Measurements from ENCODE around the gene DNMT3A. TPM values are rescaled to one million over a fixed set of nuclear protein-coding genes. Genes with fewer than 3 reads are reported as not detected.

DNMT3A gene
- total and polyA plus RNA-seq, 2 experiments from 2014 or later = 47.2 to 80.4 TPM

DNA sequence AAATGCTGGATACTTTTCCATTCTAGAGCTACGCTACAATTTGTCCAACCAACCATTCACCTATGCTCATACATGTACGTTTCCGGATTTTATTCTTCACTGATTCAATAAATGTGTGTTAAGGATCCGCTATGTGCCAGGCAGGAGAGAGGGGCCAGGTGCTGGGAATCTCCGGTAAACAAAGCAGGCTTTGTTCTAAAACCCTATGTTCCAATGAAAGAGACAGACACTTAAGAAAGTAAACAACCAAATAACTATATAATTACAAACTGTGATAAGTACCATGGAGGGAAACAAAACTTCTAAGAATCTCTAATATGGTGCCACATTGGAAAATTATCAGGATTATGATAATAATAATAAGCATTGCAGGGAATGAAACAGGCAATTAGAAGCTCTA is 151.2 kb downstream of the DNMT3A start:
- H3K9me2 ChIP-seq (ENCODE audit: insufficient read depth) = no peaks in the 10 kb centered on the region
- H3K4me1 Mint-ChIP-seq = peaks cover 5% of the 10 kb centered on the region; the same call in 2 of the 3 replicates
- no peaks in the 10 kb centered on the region; the same call in 1 of the 2 replicates for H3K4me1 ChIP-seq (ENCODE audit: insufficient read depth)
- DNase-seq (ENCODE audit: low spot score) (no peak), ATAC-seq (no peak)
- H3K9me3 Mint-ChIP-seq = no peaks in the 10 kb centered on the region
- H4K20me1 ChIP-seq (replicated peaks; ENCODE audit: insufficient read depth) = no peaks in the 10 kb centered on the region
- H3K4me3 Mint-ChIP-seq = no peak overlapping the region
- TF ChIP-seq ZNF331 (CRISPR knock-in tag; IDR thresholded peaks at IDR 0.05; ENCODE audit: low read depth) = no peak
- no peaks in the 10 kb centered on the region for H3K79me2 ChIP-seq (replicated peaks; ENCODE audit: insufficient read depth)
- no peaks in the 10 kb centered on the region for H3F3A ChIP-seq (replicated peaks; ENCODE audit: low read depth)
- no peak overlapping the region; the same call in 1 of the 2 replicates for H3K27ac Mint-ChIP-seq
- no peaks in the 10 kb centered on the region for H3K27me3 ChIP-seq (ENCODE audit: insufficient read depth)
- no peak overlapping the region for H3K4me2 ChIP-seq
- peaks cover 8% of the 10 kb centered on the region for H3K27me3 Mint-ChIP-seq (ENCODE audit: insufficient read depth, low read depth, poor library complexity)
- H3K36me3 ChIP-seq (ENCODE audit: insufficient read depth) = no peaks in the 10 kb centered on the region
- no peak overlapping the region for H2AFZ ChIP-seq
- no peak overlapping the region for H3K4me3 ChIP-seq
- H3K27ac ChIP-seq (ENCODE audit: low read depth) = no peak overlapping the region
- no peaks in the 10 kb centered on the region for H3K36me3 Mint-ChIP-seq (ENCODE audit: low read depth)

DNA sequence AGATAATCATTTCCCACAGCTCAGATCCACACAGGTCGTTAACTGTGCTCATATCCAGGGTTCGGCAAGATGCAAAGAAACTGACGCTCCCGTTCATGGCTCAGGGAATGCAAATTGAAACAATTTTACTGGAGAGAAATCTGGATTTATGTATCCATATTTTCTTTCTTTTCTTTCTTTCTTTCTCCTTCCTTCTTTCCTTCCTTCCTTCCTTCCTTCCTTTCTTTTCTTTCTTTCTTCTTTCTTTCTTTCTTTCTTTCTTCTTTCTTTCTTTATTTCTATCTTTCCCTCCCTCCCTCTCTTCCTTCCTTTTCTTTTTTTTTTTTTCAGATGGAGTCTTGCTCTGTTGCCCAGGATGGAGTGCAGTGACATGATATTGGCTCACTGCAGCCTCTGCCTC is 153.3 kb downstream of the DNMT3A start:
- H3K9me2 ChIP-seq (ENCODE audit: insufficient read depth) = no peaks in the 10 kb centered on the region
- Mint-ChIP-seq H3K27ac (no peak overlapping the region), H3K4me1 (peaks cover 5% of the 10 kb centered on the region; the same call in 2 of the 3 replicates), H3K4me3 (no peak overlapping the region), H3K9me3 (no peaks in the 10 kb centered on the region), H3K27me3 (ENCODE audit: insufficient read depth, low read depth, poor library complexity) (peaks cover 6% of the 10 kb centered on the region), H3K36me3 (ENCODE audit: low read depth) (no peaks in the 10 kb centered on the region)
- H3K27ac ChIP-seq (ENCODE audit: low read depth) = no peak overlapping the region
- ATAC-seq (no peak), DNase-seq (ENCODE audit: low spot score) (no peak)
- H3F3A ChIP-seq (replicated peaks; ENCODE audit: low read depth) = no peaks in the 10 kb centered on the region
- H3K4me3 ChIP-seq = no peak overlapping the region
- no peaks in the 10 kb centered on the region for H3K36me3 ChIP-seq (ENCODE audit: insufficient read depth)
- H3K4me2 ChIP-seq = no peak overlapping the region
- H4K20me1 ChIP-seq (replicated peaks; ENCODE audit: insufficient read depth) = no peaks in the 10 kb centered on the region
- H3K79me2 ChIP-seq (replicated peaks; ENCODE audit: insufficient read depth) = no peaks in the 10 kb centered on the region
- no peak overlapping the region for H2AFZ ChIP-seq
- no peaks in the 10 kb centered on the region; the same call in 1 of the 2 replicates for H3K4me1 ChIP-seq (ENCODE audit: insufficient read depth)
- H3K27me3 ChIP-seq (ENCODE audit: insufficient read depth) = no peaks in the 10 kb centered on the region
- TF ChIP-seq, protein P1, sequence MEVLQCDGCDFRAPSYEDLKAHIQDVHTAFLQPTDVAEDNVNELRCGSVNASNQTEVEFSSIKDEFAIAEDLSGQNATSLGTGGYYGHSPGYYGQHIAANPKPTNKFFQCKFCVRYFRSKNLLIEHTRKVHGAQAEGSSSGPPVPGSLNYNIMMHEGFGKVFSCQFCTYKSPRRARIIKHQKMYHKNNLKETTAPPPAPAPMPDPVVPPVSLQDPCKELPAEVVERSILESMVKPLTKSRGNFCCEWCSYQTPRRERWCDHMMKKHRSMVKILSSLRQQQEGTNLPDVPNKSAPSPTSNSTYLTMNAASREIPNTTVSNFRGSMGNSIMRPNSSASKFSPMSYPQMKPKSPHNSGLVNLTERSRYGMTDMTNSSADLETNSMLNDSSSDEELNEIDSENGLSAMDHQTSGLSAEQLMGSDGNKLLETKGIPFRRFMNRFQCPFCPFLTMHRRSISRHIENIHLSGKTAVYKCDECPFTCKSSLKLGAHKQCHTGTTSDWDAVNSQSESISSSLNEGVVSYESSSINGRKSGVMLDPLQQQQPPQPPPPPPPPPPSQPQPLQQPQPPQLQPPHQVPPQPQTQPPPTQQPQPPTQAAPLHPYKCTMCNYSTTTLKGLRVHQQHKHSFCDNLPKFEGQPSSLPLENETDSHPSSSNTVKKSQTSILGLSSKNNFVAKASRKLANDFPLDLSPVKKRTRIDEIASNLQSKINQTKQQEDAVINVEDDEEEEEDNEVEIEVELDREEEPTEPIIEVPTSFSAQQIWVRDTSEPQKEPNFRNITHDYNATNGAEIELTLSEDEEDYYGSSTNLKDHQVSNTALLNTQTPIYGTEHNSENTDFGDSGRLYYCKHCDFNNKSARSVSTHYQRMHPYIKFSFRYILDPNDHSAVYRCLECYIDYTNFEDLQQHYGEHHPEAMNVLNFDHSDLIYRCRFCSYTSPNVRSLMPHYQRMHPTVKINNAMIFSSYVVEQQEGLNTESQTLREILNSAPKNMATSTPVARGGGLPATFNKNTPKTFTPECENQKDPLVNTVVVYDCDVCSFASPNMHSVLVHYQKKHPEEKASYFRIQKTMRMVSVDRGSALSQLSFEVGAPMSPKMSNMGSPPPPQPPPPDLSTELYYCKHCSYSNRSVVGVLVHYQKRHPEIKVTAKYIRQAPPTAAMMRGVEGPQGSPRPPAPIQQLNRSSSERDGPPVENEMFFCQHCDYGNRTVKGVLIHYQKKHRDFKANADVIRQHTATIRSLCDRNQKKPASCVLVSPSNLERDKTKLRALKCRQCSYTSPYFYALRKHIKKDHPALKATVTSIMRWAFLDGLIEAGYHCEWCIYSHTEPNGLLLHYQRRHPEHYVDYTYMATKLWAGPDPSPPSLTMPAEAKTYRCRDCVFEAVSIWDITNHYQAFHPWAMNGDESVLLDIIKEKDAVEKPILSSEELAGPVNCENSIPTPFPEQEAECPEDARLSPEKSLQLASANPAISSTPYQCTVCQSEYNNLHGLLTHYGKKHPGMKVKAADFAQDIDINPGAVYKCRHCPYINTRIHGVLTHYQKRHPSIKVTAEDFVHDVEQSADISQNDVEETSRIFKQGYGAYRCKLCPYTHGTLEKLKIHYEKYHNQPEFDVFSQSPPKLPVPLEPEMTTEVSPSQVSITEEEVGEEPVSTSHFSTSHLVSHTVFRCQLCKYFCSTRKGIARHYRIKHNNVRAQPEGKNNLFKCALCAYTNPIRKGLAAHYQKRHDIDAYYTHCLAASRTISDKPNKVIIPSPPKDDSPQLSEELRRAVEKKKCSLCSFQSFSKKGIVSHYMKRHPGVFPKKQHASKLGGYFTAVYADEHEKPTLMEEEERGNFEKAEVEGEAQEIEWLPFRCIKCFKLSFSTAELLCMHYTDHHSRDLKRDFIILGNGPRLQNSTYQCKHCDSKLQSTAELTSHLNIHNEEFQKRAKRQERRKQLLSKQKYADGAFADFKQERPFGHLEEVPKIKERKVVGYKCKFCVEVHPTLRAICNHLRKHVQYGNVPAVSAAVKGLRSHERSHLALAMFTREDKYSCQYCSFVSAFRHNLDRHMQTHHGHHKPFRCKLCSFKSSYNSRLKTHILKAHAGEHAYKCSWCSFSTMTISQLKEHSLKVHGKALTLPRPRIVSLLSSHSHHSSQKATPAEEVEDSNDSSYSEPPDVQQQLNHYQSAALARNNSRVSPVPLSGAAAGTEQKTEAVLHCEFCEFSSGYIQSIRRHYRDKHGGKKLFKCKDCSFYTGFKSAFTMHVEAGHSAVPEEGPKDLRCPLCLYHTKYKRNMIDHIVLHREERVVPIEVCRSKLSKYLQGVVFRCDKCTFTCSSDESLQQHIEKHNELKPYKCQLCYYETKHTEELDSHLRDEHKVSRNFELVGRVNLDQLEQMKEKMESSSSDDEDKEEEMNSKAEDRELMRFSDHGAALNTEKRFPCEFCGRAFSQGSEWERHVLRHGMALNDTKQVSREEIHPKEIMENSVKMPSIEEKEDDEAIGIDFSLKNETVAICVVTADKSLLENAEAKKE (CRISPR knock-in tag; IDR thresholded peaks at IDR 0.05) = no peak
- TF ChIP-seq ZNF331 (CRISPR knock-in tag; IDR thresholded peaks at IDR 0.05; ENCODE audit: low read depth) (no peak), CREB1 (CRISPR knock-in tag; IDR thresholded peaks at IDR 0.05; ENCODE audit: low read depth) (no peak), JUNB (IDR thresholded peaks at IDR 0.05; ENCODE audit: unreplicated experiment) (no peak), NANOG (IDR thresholded peaks at IDR 0.05; ENCODE audit: borderline replicate concordance) (no peak), POLR2AphosphoS5 (IDR thresholded peaks at IDR 0.05; ENCODE audit: low read depth) (no peak), ZNF114 (CRISPR knock-in tag; IDR thresholded peaks at IDR 0.05) (no peak)
- TF ChIP-seq, protein P2, sequence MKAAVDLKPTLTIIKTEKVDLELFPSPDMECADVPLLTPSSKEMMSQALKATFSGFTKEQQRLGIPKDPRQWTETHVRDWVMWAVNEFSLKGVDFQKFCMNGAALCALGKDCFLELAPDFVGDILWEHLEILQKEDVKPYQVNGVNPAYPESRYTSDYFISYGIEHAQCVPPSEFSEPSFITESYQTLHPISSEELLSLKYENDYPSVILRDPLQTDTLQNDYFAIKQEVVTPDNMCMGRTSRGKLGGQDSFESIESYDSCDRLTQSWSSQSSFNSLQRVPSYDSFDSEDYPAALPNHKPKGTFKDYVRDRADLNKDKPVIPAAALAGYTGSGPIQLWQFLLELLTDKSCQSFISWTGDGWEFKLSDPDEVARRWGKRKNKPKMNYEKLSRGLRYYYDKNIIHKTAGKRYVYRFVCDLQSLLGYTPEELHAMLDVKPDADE (IDR thresholded peaks at IDR 0.05) = no peak
- TF ChIP-seq, protein P3, sequence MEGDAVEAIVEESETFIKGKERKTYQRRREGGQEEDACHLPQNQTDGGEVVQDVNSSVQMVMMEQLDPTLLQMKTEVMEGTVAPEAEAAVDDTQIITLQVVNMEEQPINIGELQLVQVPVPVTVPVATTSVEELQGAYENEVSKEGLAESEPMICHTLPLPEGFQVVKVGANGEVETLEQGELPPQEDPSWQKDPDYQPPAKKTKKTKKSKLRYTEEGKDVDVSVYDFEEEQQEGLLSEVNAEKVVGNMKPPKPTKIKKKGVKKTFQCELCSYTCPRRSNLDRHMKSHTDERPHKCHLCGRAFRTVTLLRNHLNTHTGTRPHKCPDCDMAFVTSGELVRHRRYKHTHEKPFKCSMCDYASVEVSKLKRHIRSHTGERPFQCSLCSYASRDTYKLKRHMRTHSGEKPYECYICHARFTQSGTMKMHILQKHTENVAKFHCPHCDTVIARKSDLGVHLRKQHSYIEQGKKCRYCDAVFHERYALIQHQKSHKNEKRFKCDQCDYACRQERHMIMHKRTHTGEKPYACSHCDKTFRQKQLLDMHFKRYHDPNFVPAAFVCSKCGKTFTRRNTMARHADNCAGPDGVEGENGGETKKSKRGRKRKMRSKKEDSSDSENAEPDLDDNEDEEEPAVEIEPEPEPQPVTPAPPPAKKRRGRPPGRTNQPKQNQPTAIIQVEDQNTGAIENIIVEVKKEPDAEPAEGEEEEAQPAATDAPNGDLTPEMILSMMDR (conservative IDR thresholded peaks at IDR 0.05; ENCODE audit: low read depth in 2 of 2) = no peak
- TF ChIP-seq, protein P4, sequence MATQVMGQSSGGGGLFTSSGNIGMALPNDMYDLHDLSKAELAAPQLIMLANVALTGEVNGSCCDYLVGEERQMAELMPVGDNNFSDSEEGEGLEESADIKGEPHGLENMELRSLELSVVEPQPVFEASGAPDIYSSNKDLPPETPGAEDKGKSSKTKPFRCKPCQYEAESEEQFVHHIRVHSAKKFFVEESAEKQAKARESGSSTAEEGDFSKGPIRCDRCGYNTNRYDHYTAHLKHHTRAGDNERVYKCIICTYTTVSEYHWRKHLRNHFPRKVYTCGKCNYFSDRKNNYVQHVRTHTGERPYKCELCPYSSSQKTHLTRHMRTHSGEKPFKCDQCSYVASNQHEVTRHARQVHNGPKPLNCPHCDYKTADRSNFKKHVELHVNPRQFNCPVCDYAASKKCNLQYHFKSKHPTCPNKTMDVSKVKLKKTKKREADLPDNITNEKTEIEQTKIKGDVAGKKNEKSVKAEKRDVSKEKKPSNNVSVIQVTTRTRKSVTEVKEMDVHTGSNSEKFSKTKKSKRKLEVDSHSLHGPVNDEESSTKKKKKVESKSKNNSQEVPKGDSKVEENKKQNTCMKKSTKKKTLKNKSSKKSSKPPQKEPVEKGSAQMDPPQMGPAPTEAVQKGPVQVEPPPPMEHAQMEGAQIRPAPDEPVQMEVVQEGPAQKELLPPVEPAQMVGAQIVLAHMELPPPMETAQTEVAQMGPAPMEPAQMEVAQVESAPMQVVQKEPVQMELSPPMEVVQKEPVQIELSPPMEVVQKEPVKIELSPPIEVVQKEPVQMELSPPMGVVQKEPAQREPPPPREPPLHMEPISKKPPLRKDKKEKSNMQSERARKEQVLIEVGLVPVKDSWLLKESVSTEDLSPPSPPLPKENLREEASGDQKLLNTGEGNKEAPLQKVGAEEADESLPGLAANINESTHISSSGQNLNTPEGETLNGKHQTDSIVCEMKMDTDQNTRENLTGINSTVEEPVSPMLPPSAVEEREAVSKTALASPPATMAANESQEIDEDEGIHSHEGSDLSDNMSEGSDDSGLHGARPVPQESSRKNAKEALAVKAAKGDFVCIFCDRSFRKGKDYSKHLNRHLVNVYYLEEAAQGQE (IDR thresholded peaks at IDR 0.05; ENCODE audit: unreplicated experiment) = no peak

All from GM23338 (cell line).